K562 (cell line): ENCODE measurements around the gene EHMT2. TPM values are rescaled to one million over a fixed set of nuclear protein-coding genes. Genes with fewer than 3 reads are reported as not detected.
A peak's percentile ranks its signal among the peaks of the same experiment; 100 is the strongest.

Source experiments
- ARHGAP35 ChIP-seq: fragments of 450-650 bp; IDR thresholded peaks from 2 replicates; pipeline ENCODE4 v1.6.1; 2018; ENCODE audit not compliant: partially characterized antibody
- HMG20A ChIP-seq: fragments of 450-650 bp; formaldehyde crosslinking; conservative IDR thresholded peaks from 2 replicates; pipeline ENCODE4 v1.4.0; 2020; ENCODE audit warnings: mild to moderate bottlenecking, mixed read lengths
- IRF2 ChIP-seq: sonication (generic); formaldehyde crosslinking; IDR thresholded peaks from 2 replicates; pipeline ENCODE4 v1.8.1; 2022; ENCODE audit warnings: mild to moderate bottlenecking, missing genetic modification reagents
- NFRKB ChIP-seq: fragments of 450-650 bp; IDR thresholded peaks from 2 replicates; pipeline ENCODE4 v1.6.1; 2016; ENCODE audit warnings: low read depth
- NR2C1 ChIP-seq, 2 experiments: fragments of 450-650 bp; IDR thresholded peaks; 2 replicates each; pipeline ENCODE4 v1.6.1; 2017; ENCODE audit warnings: mild to moderate bottlenecking in 2 of 2, antibody characterized with exemption in 1 of 2, inconsistent platforms in 1 of 2, missing compliant biosample characterization in 1 of 2, missing genetic modification characterization in 1 of 2
- SRF ChIP-seq, 2 experiments: fragments of 250-450, 450-650 bp in 1 of 2; sonication (Bioruptor Pico) in 1 of 2; sonication (generic) in 1 of 2; formaldehyde crosslinking; IDR thresholded peaks; 2 replicates each; pipeline versions ENCODE4 v1.5.0 to v1.5.1; 2020 to 2022; ENCODE audit warnings: mild to moderate bottlenecking in 1 of 2, missing genetic modification reagents in 1 of 2
- SRSF7 ChIP-seq: fragments of 200-400 bp; formaldehyde crosslinking; optimal IDR thresholded peaks from 2 replicates; pipeline ENCODE3; 2017; ENCODE audit warnings: mild to moderate bottlenecking, low read depth, low read length
- TCF7 ChIP-seq: sonication (generic); IDR thresholded peaks from 2 replicates; pipeline ENCODE4 v1.6.1; 2016; ENCODE audit warnings: antibody characterized with exemption, borderline replicate concordance
- polyA plus RNA-seq, 8 experiments: library from polyadenylated mRNA; depleted of rRNA in 4 of 8; stranded (reverse) in 5 of 8; unstranded in 3 of 8; fragments of >200 nt; fragmentation: Nextera tagmentation in 2 of 8; fragmentation: Illumina TruSeq in 1 of 8; extraction: Ambion mirVana in 2 of 8; extraction: Trizol in 1 of 8; gene quantifications; 2 replicates each; pipeline versions ENCODE4 v1.2.1 to v1.2.3, GENCODE V29; 2011 to 2014; ENCODE audit warnings: inconsistent platforms in 1 of 8, missing spikeins in 1 of 8
- total RNA-seq, 7 experiments: library from RNA; depleted of rRNA in 6 of 7; stranded (reverse); fragments of >200 nt in 6 of 7; fragmentation: Illumina TruSeq in 2 of 7; extraction: Trizol in 2 of 7; gene quantifications; 2 replicates each; pipeline versions ENCODE4 v1.2.1 to v1.2.3, GENCODE V29; 2011 to 2021; ENCODE audit warnings: low replicate concordance in 1 of 7
- TF ChIP-seq, protein P1 (sequence below), 3 experiments: fragments of 200-800 bp in 1 of 3; fragments of 250-450 bp in 1 of 3; fragments of 450-650 bp in 1 of 3; sonication (Bioruptor Pico) in 1 of 3; sonication (Bioruptor generic) in 1 of 3; formaldehyde crosslinking in 1 of 3; IDR thresholded peaks; 2 replicates each; pipeline versions ENCODE4 v1.6.1 to v1.8.0; 2016 to 2022; ENCODE audit warnings: mild to moderate bottlenecking in 2 of 3, missing genetic modification characterization in 2 of 3, missing compliant biosample characterization in 1 of 3, moderate library complexity in 1 of 3
- TF ChIP-seq, protein P2 (sequence below): fragments of 450-650 bp; IDR thresholded peaks from 2 replicates; pipeline ENCODE4 v1.6.1; 2016; ENCODE audit warnings: missing biosample characterization, missing genetic modification characterization
- TF ChIP-seq, protein P3 (sequence below), 2 experiments: fragments of 450-650 bp; IDR thresholded peaks; 2 replicates each; pipeline ENCODE4 v1.6.1; 2018; ENCODE audit warnings: mild to moderate bottlenecking in 2 of 2, low read depth in 1 of 2; ENCODE audit not compliant: partially characterized antibody in 2 of 2
- TF ChIP-seq, protein P4 (sequence below): sonication (generic); formaldehyde crosslinking; IDR thresholded peaks from 2 replicates; pipeline ENCODE4 v1.8.0; 2022; ENCODE audit warnings: missing genetic modification reagents, mild to moderate bottlenecking, borderline replicate concordance

Gene EHMT2
- total and polyA plus RNA-seq, 9 of the 15 experiments (the other 6 are each of a cell fraction or from before 2014, with no cell fraction given) = 2.1 to 63.8 (median 38.5) TPM

DNA sequence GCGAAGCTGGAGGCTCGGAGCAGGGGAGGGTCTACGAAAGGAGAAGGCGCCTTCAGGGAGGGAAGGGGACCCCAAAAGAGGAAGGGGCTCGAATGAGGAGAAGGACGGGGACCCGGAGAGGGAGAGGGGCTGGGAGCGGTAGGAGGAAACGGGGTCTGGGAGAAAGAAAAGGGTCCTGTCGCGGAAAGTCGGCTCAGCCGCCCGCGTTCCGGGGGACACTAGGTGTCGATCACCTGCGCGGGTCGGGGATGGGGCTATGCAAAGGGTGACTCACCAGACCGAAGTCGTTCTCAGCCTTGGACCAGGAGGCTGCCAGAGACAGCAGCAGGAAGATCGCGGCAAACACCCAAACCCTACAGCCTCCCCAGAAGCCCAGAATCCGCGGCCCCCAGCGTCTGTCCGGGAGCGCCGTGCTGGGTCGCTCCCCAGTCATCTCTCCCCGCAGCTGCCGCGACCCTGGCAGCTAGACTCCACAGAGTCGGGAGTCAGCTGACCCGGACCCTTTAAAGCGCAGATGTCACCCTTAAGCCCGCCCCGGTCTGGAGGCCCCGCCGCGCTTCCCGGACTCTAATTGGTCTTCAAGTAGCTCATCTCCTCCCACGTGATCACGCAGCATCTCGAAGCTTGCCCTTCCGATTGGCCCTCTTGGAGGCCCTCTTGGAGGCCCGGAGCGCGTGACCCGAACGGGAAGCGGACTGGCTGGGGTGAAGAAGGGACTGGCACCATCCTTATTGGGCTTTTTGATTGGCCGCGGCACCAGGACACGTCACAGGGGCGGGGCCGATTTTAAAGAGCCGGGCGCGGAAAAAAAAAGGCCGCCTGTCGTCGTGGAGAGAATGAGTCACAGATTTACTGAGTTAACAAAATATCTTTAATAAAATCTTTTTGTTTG, 34.9 kb downstream of the EHMT2 start, which contains the start of gene NEU1 (continued):
- TF ChIP-seq TCF7 (0 out of 2 replicates have a peak, but pooled peaks have one; percentile 49), ARHGAP35 (peak; percentile 80), HMG20A (CRISPR knock-in tag) (peak; percentile 55; the same call in 1 of the 2 replicates), NR2C1 (IDR thresholded peaks at IDR 0.05) (peak; percentile 87), NR2C1 (tag; IDR thresholded peaks at IDR 0.05) (peak; percentile 83), SRF (CRISPR knock-in tag; IDR thresholded peaks at IDR 0.05) (peak; percentile 58 to 76; a peak in 3 of 4 replicates), SRSF7 (no peak), IRF2 (CRISPR knock-in tag) (no peak), NFRKB (no peak)
- TF ChIP-seq, protein P1, sequence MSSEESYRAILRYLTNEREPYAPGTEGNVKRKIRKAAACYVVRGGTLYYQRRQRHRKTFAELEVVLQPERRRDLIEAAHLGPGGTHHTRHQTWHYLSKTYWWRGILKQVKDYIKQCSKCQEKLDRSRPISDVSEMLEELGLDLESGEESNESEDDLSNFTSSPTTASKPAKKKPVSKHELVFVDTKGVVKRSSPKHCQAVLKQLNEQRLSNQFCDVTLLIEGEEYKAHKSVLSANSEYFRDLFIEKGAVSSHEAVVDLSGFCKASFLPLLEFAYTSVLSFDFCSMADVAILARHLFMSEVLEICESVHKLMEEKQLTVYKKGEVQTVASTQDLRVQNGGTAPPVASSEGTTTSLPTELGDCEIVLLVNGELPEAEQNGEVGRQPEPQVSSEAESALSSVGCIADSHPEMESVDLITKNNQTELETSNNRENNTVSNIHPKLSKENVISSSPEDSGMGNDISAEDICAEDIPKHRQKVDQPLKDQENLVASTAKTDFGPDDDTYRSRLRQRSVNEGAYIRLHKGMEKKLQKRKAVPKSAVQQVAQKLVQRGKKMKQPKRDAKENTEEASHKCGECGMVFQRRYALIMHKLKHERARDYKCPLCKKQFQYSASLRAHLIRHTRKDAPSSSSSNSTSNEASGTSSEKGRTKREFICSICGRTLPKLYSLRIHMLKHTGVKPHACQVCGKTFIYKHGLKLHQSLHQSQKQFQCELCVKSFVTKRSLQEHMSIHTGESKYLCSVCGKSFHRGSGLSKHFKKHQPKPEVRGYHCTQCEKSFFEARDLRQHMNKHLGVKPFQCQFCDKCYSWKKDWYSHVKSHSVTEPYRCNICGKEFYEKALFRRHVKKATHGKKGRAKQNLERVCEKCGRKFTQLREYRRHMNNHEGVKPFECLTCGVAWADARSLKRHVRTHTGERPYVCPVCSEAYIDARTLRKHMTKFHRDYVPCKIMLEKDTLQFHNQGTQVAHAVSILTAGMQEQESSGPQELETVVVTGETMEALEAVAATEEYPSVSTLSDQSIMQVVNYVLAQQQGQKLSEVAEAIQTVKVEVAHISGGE (CRISPR knock-in tag; IDR thresholded peaks at IDR 0.05) = peak in 1 of 3 experiments; percentile 75; a peak in 3 of 6 replicates
- TF ChIP-seq, protein P2, sequence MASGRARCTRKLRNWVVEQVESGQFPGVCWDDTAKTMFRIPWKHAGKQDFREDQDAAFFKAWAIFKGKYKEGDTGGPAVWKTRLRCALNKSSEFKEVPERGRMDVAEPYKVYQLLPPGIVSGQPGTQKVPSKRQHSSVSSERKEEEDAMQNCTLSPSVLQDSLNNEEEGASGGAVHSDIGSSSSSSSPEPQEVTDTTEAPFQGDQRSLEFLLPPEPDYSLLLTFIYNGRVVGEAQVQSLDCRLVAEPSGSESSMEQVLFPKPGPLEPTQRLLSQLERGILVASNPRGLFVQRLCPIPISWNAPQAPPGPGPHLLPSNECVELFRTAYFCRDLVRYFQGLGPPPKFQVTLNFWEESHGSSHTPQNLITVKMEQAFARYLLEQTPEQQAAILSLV (tag) = no peak
- TF ChIP-seq, protein P3, sequence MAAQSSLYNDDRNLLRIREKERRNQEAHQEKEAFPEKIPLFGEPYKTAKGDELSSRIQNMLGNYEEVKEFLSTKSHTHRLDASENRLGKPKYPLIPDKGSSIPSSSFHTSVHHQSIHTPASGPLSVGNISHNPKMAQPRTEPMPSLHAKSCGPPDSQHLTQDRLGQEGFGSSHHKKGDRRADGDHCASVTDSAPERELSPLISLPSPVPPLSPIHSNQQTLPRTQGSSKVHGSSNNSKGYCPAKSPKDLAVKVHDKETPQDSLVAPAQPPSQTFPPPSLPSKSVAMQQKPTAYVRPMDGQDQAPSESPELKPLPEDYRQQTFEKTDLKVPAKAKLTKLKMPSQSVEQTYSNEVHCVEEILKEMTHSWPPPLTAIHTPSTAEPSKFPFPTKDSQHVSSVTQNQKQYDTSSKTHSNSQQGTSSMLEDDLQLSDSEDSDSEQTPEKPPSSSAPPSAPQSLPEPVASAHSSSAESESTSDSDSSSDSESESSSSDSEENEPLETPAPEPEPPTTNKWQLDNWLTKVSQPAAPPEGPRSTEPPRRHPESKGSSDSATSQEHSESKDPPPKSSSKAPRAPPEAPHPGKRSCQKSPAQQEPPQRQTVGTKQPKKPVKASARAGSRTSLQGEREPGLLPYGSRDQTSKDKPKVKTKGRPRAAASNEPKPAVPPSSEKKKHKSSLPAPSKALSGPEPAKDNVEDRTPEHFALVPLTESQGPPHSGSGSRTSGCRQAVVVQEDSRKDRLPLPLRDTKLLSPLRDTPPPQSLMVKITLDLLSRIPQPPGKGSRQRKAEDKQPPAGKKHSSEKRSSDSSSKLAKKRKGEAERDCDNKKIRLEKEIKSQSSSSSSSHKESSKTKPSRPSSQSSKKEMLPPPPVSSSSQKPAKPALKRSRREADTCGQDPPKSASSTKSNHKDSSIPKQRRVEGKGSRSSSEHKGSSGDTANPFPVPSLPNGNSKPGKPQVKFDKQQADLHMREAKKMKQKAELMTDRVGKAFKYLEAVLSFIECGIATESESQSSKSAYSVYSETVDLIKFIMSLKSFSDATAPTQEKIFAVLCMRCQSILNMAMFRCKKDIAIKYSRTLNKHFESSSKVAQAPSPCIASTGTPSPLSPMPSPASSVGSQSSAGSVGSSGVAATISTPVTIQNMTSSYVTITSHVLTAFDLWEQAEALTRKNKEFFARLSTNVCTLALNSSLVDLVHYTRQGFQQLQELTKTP (IDR thresholded peaks at IDR 0.05; ENCODE audit: low read depth in 1 of 2, partially characterized antibody in 2 of 2) = peak in 1 of 2 experiments; percentile 71
- TF ChIP-seq, protein P4, sequence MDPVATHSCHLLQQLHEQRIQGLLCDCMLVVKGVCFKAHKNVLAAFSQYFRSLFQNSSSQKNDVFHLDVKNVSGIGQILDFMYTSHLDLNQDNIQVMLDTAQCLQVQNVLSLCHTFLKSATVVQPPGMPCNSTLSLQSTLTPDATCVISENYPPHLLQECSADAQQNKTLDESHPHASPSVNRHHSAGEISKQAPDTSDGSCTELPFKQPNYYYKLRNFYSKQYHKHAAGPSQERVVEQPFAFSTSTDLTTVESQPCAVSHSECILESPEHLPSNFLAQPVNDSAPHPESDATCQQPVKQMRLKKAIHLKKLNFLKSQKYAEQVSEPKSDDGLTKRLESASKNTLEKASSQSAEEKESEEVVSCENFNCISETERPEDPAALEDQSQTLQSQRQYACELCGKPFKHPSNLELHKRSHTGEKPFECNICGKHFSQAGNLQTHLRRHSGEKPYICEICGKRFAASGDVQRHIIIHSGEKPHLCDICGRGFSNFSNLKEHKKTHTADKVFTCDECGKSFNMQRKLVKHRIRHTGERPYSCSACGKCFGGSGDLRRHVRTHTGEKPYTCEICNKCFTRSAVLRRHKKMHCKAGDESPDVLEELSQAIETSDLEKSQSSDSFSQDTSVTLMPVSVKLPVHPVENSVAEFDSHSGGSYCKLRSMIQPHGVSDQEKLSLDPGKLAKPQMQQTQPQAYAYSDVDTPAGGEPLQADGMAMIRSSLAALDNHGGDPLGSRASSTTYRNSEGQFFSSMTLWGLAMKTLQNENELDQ (CRISPR knock-in tag) = no peak
